KG1 (cell line): Measurements from ENCODE around the gene ABHD13.
"Not testable (repeated sequence)": the region's sequence is repeated elsewhere in the genome, so short reads cannot be mapped to it uniquely, and the experiment has no call there.

ENCODE experiments used
- DNase-seq: peaks from one replicate; lab custom pipeline; 2025; lab: John Stamatoyannopoulos, UW

The ABHD13 gene

GRCh38 chr13:108223687-108224503 is 5.7 kb downstream of the ABHD13 start:
- DNase-seq, result no peak

DNA sequence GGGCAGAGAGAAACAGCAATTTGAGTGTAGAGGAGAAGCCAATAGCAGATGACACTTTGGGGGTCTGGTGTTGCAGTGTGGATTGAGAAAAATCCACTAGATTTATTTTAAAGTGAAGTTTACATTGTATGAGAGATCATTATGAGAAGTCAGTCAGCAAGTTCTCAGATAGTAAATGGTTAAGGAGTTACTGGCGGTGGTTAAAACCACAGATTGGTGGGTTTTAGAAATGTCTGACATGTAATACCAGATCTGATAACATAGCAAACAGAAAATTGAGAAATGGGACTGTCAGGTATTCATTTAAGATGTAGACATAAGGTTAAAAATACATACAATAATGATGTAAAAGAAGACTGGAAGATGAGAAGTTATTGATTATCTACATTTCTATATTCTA is 7.2 kb downstream of the ABHD13 start:
- no peak for DNase-seq

- DNase-seq, result no peak
Measured at GRCh38 chr13:108226184-108226583, 8.0 kb downstream of the ABHD13 start.

DNA sequence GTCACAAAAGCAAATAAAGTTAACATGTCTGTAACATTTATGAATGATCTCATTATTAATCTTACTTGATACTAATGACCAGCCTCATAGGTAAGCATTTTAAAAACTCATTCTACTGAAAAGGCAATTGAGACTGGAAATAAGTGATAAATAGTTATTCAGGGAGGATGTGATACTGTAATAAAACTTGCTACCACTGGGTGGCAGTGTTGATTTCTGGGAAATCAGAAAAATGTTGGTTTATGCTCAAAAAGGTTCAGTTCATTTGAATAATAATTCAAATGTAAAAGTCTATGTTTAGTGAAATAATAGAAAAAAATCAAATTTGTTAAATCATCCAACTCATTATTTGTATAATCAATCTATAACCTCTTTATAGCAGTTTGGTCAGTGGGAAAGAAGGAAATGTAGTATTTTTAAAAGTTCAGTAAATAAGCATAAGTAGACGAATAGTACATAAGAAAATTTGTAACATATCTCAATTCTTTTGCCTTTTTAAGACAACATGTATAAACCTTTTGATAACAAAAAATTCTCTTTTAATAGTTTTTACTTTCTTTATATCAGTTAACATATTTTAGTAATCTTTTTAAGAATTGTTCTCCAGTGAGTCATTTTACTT is 9.6 kb downstream of the ABHD13 start:
- DNase-seq, result peak; percentile 33

DNA sequence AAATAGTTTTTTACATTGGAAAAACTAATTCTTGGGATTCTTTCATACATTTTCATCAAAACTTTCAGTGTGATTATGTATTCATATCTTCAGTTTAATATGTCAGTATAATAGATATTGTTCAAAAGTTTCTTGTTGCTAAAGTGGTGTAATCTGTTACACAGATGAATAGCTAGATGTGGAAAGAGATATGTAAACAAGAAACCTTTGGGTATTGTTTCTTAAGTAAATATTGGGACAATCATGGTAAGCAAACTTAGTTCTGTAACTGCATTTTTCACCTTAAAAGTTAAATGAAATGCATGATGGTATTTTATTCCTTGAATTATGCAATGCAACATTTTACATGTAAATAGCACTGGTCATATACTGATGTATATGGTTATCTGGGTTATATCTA is 12.2 kb downstream of the ABHD13 start:
- DNase-seq, result no peak

- DNase-seq, result no peak
Measured at GRCh38 chr13:108249150-108249549, 31.0 kb downstream of the ABHD13 start.

GRCh38 chr13:108257248-108257647 is 39.1 kb downstream of the ABHD13 start:
- no peak for DNase-seq

DNA sequence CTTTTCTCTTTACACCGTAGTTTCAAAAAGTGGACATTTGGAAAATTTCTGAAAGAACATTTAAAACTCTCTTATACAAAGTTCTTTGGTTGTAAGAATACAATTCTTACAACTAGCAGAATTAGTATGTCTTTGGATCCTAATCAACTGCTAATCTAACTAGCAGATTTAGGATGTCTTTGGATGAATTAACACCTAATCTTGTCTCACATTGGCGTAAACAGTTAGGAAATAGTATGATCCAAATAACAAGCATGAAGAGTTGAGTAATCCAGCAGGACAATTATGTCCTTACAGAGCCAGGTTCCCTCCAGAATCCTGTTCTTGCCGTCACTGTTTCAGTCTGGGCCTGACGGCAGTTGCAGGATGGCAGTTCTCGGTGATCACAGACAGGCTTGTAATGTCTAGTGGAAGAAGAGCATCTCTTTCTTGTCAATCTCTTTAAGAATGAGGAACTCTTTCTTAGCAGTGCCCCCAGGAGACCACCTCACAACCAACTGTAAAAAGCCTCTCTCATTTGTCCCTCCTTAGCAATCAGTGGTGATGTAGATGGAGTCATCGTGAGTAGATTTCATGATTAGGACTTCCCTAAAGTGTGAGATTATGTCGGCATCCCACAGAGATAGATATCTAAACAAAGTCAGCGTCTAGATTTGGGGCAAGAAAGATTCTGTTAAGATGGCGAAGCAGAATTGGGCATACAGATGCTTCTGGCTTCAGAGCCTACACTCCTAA is 45.6 kb downstream of the ABHD13 start:
- DNase-seq, result no peak

- DNase-seq, result peak; percentile 65
Measured at GRCh38 chr13:108266321-108266990, 48.3 kb downstream of the ABHD13 start.

- DNase-seq, result no peak
Measured at GRCh38 chr13:108267347-108267746, 49.2 kb downstream of the ABHD13 start.

- DNase-seq, result not testable (repeated sequence)
Measured at GRCh38 chr13:108267855-108268254, 49.7 kb downstream of the ABHD13 start.

- no peak for DNase-seq
Measured at GRCh38 chr13:108268466-108269112, 50.4 kb downstream of the ABHD13 start.

DNA sequence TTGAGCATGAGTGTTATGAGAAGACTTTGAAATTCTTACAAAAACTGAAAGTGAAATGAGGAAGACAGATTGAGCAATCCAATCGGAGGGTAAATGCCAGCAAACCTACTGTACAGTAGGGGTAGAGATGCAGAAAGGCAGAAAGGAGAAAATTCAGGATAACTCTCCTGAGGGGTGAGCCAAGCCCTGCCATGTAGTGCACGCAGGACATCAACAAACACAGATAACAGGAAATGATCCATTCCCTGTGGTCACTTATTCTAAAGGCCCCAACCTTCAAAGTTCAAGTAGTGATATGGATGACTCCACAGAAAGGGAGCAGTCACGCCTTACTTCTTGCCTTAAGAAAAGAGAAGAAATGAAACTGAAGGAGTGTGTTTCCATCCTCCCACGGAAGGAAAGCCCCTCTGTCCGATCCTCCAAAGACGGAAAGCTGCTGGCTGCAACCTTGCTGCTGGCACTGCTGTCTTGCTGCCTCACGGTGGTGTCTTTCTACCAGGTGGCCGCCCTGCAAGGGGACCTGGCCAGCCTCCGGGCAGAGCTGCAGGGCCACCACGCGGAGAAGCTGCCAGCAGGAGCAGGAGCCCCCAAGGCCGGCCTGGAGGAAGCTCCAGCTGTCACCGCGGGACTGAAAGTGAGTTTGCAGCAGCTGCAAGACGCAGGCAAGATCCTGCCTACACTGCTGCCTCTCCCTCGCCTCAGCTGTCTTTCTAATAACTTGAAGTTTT is 51.6 kb downstream of the ABHD13 start, which contains the start of gene TNFSF13B:
TNFSF13B (plus strand) TSS at position 118 of the 728 bp plus-strand sequence; CDS start at position 296, 178 bp downstream.
- DNase-seq, result peak; percentile 65

GRCh38 chr13:108270442-108270841 is 52.2 kb downstream of the ABHD13 start:
- no peak for DNase-seq

DNA sequence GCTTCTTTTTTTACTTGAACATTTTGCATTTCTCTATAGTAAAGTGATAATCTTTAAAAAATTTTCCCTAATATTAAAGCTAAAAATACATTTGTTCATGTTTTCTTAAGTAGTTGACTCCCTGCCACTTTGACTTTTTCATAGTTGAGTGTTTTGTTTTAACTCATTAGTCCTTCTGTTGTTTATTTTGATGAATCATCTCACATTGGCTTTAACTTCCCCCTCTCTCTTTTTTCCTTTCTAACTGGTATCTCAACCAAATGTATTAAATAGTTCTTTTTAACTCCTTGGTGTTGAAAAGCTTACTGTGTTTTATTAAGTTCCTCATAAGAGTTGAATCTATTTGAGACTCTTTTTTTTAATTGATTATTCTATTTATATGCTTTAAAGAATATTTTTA is 54.1 kb downstream of the ABHD13 start:
- peak; percentile 8 for DNase-seq

DNA sequence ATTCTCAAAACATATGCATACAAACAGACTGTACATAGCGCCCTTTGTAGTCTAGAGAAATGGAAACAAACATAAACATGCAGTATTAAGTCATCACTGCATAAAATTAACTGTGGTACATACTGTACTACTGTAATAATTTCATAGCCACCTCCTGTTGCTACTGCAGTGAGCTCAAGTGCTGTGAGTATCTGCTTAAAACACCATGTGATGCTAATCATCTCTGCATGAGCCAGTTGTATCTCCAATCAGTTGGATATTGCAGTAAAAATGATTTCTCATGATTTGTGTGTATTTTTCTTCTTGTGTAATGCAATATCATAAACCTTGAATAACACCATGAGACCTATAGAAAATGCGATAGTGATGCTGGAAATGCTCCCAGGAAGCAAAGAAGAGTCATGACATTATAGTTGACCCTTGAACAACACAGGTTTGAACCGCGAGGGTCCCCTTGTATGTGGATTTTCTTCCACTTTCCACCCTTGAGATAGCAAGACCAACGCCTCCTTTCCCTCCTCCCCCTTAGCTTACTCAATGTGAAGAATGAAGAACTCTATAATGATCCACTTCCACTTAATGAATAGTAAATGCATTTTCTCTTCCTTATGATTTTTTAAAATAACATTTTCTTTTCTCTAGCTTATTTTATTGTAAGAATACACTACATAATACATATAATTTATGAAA is 55.4 kb downstream of the ABHD13 start:
- no peak for DNase-seq

GRCh38 chr13:108274718-108275117 is 56.5 kb downstream of the ABHD13 start:
- DNase-seq, result no peak

GRCh38 chr13:108276060-108276459 is 57.9 kb downstream of the ABHD13 start:
- DNase-seq, result no peak

GRCh38 chr13:108278466-108278865 is 60.3 kb downstream of the ABHD13 start:
- DNase-seq, result no peak

- no peak for DNase-seq
Measured at GRCh38 chr13:108281901-108282300, 63.7 kb downstream of the ABHD13 start.
